Uterus (tissue), 2 donors: ENCODE data around the gene IRF1.

ENCODE experiments used
- POLR2A ChIP-seq, 2 donors: fragments of 450-650 bp; IDR thresholded peaks; one replicate each; pipeline ENCODE4 v1.6.1; 2016; ENCODE audit warnings: antibody characterized with exemption in 2 of 2, mild to moderate bottlenecking in 1 of 2, moderate library complexity in 1 of 2
- TF ChIP-seq, protein P1 (sequence below), 4 experiments: fragments of 200-600 bp in 2 of 4; fragments of 450-650 bp in 2 of 4; sonication (generic) in 2 of 4; IDR thresholded peaks; one replicate each; pipeline ENCODE4 v1.5.1; 2016 to 2019; ENCODE audit warnings: antibody characterized with exemption in 4 of 4, mild to moderate bottlenecking in 2 of 4, moderate library complexity in 1 of 4

DNA sequence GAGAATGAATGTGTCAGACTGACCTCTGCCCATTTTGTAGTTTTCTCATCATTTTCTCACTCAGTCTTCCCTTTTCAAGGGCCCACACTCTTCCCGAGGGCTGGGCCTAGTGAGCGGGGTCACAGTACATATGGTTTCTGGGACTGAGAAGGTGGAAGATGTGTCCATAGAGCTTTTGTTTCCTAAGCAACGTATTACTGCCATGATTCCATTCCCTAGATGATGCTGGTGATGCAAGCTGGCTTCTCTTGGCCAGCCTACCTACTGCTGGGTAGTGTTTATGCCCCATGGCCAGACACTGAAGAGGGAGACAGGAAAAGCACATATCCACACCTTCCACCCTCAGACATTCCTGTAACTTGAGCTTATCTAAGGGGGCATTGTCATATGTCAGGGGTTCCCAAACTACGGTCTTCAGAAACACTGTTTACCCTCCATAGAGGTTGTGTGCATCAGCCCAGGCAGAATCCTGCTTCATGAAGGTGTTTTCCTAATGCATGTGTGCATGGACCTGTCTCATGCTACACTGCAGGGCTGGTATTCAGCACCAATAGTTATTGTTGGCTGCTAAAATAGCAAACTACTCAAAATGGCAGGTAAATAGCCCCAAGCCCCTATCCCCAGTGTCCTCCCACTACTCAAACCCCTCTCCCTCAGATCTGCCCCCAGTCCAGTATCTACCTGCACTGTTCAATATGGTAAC, 9.5 kb downstream of the IRF1 start:
- TF ChIP-seq, protein P1, sequence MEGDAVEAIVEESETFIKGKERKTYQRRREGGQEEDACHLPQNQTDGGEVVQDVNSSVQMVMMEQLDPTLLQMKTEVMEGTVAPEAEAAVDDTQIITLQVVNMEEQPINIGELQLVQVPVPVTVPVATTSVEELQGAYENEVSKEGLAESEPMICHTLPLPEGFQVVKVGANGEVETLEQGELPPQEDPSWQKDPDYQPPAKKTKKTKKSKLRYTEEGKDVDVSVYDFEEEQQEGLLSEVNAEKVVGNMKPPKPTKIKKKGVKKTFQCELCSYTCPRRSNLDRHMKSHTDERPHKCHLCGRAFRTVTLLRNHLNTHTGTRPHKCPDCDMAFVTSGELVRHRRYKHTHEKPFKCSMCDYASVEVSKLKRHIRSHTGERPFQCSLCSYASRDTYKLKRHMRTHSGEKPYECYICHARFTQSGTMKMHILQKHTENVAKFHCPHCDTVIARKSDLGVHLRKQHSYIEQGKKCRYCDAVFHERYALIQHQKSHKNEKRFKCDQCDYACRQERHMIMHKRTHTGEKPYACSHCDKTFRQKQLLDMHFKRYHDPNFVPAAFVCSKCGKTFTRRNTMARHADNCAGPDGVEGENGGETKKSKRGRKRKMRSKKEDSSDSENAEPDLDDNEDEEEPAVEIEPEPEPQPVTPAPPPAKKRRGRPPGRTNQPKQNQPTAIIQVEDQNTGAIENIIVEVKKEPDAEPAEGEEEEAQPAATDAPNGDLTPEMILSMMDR (IDR thresholded peaks at IDR 0.05), result no peak
- no peak for TF ChIP-seq POLR2A (IDR thresholded peaks at IDR 0.05)
